Activated naive CD8-positive, alpha-beta T cell treated with anti-CD3 and anti-CD28 coated beads, Interleukin-2, amount 10 ng/mL, durations not matched to agents 7 days and 5 days (primary cell): ENCODE measurements around the gene SLC22A23. TPM values are rescaled to one million over a fixed set of nuclear protein-coding genes. Genes with fewer than 3 reads are reported as not detected.

Experiments
- ATAC-seq: fragments of 150-1000 bp; cut with Tn5 transposase; one replicate; pipeline ENCODE4 v1.10.0; 2021; ENCODE audit warnings: low read depth, moderate library complexity
- POLR2A ChIA-PET: fragments of 350-600 bp; sonication (Branson Sonifier 250); formaldehyde crosslinking; loops from one replicate; lab custom pipeline; 2021; ENCODE audit warnings: antibody characterized with exemption; lab: Charles Lee
- DNase-seq: peaks from one replicate; pipeline ENCODE4 v3.0.0; 2021
- H3K27ac Mint-ChIP-seq: one replicate; pipeline ENCODE4 v1.8.0; 2022; ENCODE audit warnings: mild to moderate bottlenecking, mixed read lengths
- H3K27me3 Mint-ChIP-seq: one replicate; pipeline ENCODE4 v1.8.0; 2022; ENCODE audit warnings: mild to moderate bottlenecking, moderate library complexity, mixed read lengths
- H3K36me3 Mint-ChIP-seq: one replicate; pipeline ENCODE4 v1.8.0; 2021; ENCODE audit warnings: mild to moderate bottlenecking, mixed read lengths
- H3K4me1 Mint-ChIP-seq: one replicate; pipeline ENCODE4 v1.8.0; 2021; ENCODE audit warnings: mixed read lengths
- H3K4me3 Mint-ChIP-seq: one replicate; pipeline ENCODE4 v1.8.0; 2022; ENCODE audit warnings: mild to moderate bottlenecking, moderate library complexity, mixed read lengths
- H3K9me3 Mint-ChIP-seq: one replicate; pipeline ENCODE4 v1.8.0; 2021; ENCODE audit warnings: mixed read lengths
- total RNA-seq, 2 experiments: library from RNA; stranded (reverse); gene quantifications; one replicate each; pipeline ENCODE4 v1.2.3, GENCODE V29; 2021

SLC22A23 gene
- total RNA-seq, 2 experiments from 2014 or later = 0.82 to 1.2 TPM

GRCh38 chr6:3371222-3371949 lies 85.5 kb downstream of the SLC22A23 start:
- Mint-ChIP-seq H3K27ac (no peak overlapping the region), H3K4me3 (no peak overlapping the region), H3K9me3 (no peaks in the 10 kb centered on the region), H3K36me3 (no peaks in the 10 kb centered on the region), H3K27me3 (peaks cover 2% of the 10 kb centered on the region), H3K4me1 (peaks cover 1% of the 10 kb centered on the region)
- DNase-seq (no peak), ATAC-seq (no peak)
- POLR2A ChIA-PET = no interaction called here

GRCh38 chr6:3370361-3371221 lies 86.3 kb downstream of the SLC22A23 start:
- no peaks in the 10 kb centered on the region for H3K36me3 Mint-ChIP-seq
- POLR2A ChIA-PET = no interaction called here
- H3K4me3 Mint-ChIP-seq = no peak overlapping the region
- H3K27me3 Mint-ChIP-seq = no peaks in the 10 kb centered on the region
- H3K4me1 Mint-ChIP-seq = peaks cover 1% of the 10 kb centered on the region
- H3K9me3 Mint-ChIP-seq = no peaks in the 10 kb centered on the region
- no peak for ATAC-seq
- no peak for DNase-seq
- no peak overlapping the region for H3K27ac Mint-ChIP-seq

GRCh38 chr6:3369985-3370360 lies 86.9 kb downstream of the SLC22A23 start:
- Mint-ChIP-seq H3K27ac (no peak overlapping the region), H3K27me3 (peaks cover under 1% of the 10 kb centered on the region), H3K36me3 (no peaks in the 10 kb centered on the region), H3K4me3 (no peak overlapping the region), H3K9me3 (no peaks in the 10 kb centered on the region), H3K4me1 (peaks cover 1% of the 10 kb centered on the region)
- POLR2A ChIA-PET = no interaction called here
- DNase-seq (no peak), ATAC-seq (no peak)

- Mint-ChIP-seq H3K27me3 (peaks cover 2% of the 10 kb centered on the region), H3K27ac (no peak overlapping the region), H3K9me3 (no peaks in the 10 kb centered on the region), H3K4me3 (no peak overlapping the region), H3K36me3 (no peaks in the 10 kb centered on the region), H3K4me1 (peaks cover 1% of the 10 kb centered on the region)
- ATAC-seq (no peak), DNase-seq (no peak)
- POLR2A ChIA-PET = no interaction called here
Measured at GRCh38 chr6:3368685-3369084, 88.2 kb downstream of the SLC22A23 start.

DNA sequence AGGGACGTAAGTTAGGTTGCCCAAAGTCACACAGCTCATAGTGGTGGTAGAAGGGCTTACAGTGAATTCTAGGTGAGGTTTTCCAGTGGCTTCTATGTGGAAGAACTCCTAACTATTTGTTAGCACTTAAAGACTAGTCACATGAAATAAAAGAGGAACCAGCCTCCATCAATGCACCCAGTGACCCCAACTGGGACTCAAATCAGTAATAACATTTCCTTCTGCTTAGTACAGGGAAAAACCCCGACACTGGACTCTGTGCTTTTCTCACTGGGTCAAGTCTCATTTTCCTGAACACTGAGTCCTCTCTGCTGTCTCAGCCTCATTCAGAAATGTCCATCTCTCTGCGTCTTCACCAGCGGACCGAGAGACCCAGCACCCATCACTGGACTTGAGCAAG lies 89.2 kb downstream of the SLC22A23 start:
- Mint-ChIP-seq H3K27ac (no peak overlapping the region), H3K27me3 (peaks cover 2% of the 10 kb centered on the region)

GRCh38 chr6:3366596-3367413 lies 90.0 kb downstream of the SLC22A23 start:
- Mint-ChIP-seq H3K9me3 (no peaks in the 10 kb centered on the region), H3K4me1 (peaks cover 1% of the 10 kb centered on the region), H3K4me3 (no peak overlapping the region), H3K36me3 (no peaks in the 10 kb centered on the region), H3K27ac (no peak overlapping the region), H3K27me3 (peaks cover 2% of the 10 kb centered on the region)
- DNase-seq = no peak
- ATAC-seq = no peak
- POLR2A ChIA-PET = no interaction called here

More for the DNA sequence above, 89.2 kb downstream of the SLC22A23 start:
- no peak for ATAC-seq
- Mint-ChIP-seq H3K36me3 (no peaks in the 10 kb centered on the region), H3K4me3 (no peak overlapping the region), H3K4me1 (peaks cover 1% of the 10 kb centered on the region), H3K9me3 (no peaks in the 10 kb centered on the region)
- POLR2A ChIA-PET = no interaction called here
- DNase-seq = no peak

- H3K4me1 Mint-ChIP-seq = no peaks in the 10 kb centered on the region
- H3K27me3 Mint-ChIP-seq = peaks cover 2% of the 10 kb centered on the region
- DNase-seq (no peak), ATAC-seq (no peak)
- POLR2A ChIA-PET = no interaction called here
- no peaks in the 10 kb centered on the region for H3K9me3 Mint-ChIP-seq
- no peak overlapping the region for H3K4me3 Mint-ChIP-seq
- no peak overlapping the region for H3K27ac Mint-ChIP-seq
- no peaks in the 10 kb centered on the region for H3K36me3 Mint-ChIP-seq
Measured at GRCh38 chr6:3364391-3364790, 92.5 kb downstream of the SLC22A23 start.

GRCh38 chr6:3363296-3364025 lies 93.4 kb downstream of the SLC22A23 start:
- no peak for DNase-seq
- Mint-ChIP-seq H3K4me3 (no peak overlapping the region), H3K4me1 (no peaks in the 10 kb centered on the region), H3K27ac (no peak overlapping the region), H3K27me3 (peaks cover 2% of the 10 kb centered on the region), H3K9me3 (no peaks in the 10 kb centered on the region), H3K36me3 (no peaks in the 10 kb centered on the region)
- POLR2A ChIA-PET = interaction anchor here (0.6 kb wide), 1 partner anchor 191 kb away, joined by 5 read pairs; no protein-coding TSS in a partner anchor
- ATAC-seq = no peak

DNA sequence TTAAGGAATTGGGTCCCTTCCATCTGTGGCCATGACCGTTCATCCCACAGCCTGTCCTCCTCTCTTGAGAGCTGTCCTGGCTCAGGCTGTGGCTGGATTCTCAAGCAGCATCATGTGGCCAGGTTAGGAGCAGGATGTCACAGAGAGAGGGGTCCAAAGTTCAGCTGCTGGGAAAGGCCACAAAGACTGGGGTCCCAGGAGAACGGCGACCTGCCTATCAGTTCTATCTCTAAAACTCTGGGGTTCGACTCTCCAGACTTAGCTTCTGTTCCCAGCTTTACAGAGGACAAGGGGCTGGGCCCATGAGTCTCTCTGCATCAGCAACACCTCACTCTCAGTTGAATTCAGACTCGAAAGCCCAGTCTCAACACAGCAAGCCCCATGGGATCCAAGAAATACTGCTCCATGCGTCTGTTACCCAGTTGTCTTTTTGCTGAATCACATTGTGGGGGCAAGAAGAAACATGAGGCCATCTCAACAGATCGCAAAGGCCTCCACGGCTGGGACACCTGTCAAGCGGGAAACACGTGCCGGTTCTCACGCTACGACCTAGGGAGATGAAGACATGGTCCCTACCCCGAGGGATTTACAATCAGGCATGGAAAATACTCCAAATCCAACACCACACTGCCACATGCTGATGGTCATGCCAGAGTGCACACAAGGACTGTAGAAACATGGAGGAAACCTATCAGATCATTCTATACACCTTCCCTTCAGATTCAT lies 95.4 kb downstream of the SLC22A23 start:
- POLR2A ChIA-PET = no interaction called here
- H3K27me3 Mint-ChIP-seq = peaks cover 14% of the 10 kb centered on the region
- H3K4me3 Mint-ChIP-seq = no peak overlapping the region
- DNase-seq = no peak
- no peak overlapping the region for H3K27ac Mint-ChIP-seq
- H3K36me3 Mint-ChIP-seq = no peaks in the 10 kb centered on the region
- H3K4me1 Mint-ChIP-seq = peaks cover 1% of the 10 kb centered on the region
- H3K9me3 Mint-ChIP-seq = no peaks in the 10 kb centered on the region
- ATAC-seq = no peak

DNA sequence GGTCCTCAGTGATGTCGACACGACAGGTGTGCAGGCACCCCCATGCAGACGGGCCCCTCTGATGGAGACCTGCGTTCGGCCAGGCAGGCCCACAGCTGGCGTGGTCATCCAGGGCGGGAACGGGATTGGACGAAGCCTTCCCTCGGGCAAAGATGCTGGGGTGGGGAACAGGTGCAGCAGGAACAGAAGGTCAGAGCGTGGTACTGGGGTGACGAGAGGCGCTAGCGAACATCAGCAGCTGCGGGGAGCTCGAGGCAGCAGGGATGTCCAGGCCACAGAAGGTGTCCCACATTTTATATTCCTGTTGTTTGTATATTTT lies 96.2 kb downstream of the SLC22A23 start:
- DNase-seq (no peak), ATAC-seq (no peak)
- peaks cover 6% of the 10 kb centered on the region for H3K4me1 Mint-ChIP-seq
- no peaks in the 10 kb centered on the region for H3K36me3 Mint-ChIP-seq
- H3K27me3 Mint-ChIP-seq = peaks cover 20% of the 10 kb centered on the region
- POLR2A ChIA-PET = no interaction called here
- no peak overlapping the region for H3K4me3 Mint-ChIP-seq
- no peak overlapping the region for H3K27ac Mint-ChIP-seq
- H3K9me3 Mint-ChIP-seq = no peaks in the 10 kb centered on the region

DNA sequence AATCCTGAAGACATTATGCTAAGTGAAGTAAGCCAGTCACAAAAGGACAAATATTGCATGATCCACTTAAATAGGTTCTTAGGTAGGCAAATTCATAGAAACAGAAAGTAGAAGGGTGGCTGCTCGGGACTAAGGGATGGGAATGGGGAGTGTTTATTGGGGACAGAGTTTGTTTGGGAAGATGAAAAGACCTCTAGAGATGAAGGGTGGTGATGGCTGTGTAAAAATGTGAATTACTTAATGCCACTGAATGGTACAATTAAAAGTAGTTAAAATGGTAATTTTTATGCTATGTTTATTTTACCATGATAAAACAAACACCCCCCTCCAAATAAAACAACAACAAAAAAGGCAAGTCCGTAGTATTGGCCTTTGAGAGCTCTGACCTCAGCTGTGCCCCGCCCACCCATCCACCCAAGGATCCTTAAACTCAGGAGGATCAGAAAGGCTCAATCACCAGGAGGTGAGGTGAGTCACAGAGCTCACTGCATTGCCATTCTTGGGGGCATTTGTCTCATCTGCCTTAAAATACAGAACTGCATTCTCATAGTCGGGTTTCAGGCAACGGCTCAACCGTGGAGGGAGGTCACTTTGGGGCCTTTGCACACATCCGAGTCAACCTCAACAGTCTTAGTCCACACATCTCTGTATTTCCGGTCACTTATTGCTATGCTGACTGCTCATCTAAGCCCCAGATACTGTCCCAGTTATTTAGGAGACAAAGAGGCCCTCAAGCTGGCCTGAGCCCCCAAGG lies 96.7 kb downstream of the SLC22A23 start:
- H3K36me3 Mint-ChIP-seq = no peaks in the 10 kb centered on the region
- DNase-seq (no peak), ATAC-seq (no peak)
- H3K4me1 Mint-ChIP-seq = peaks cover 9% of the 10 kb centered on the region
- POLR2A ChIA-PET = no interaction called here
- H3K4me3 Mint-ChIP-seq = no peak overlapping the region
- H3K27me3 Mint-ChIP-seq = peaks cover 22% of the 10 kb centered on the region
- H3K27ac Mint-ChIP-seq = no peak overlapping the region
- no peaks in the 10 kb centered on the region for H3K9me3 Mint-ChIP-seq
